Right lobe of liver (tissue), 6 donors: Measurements from ENCODE around the gene DDX41. TPM values are rescaled to one million over a fixed set of nuclear protein-coding genes. Genes with fewer than 3 reads are reported as not detected.
A peak's percentile ranks its signal among the peaks of the same experiment; 100 is the strongest.

Experiments used
- ATAC-seq, 4 donors: fragments of 200-7000 bp; cut with Tn5 transposase; one replicate each; pipeline ENCODE4 v1.9.1; 2020; ENCODE audit warnings: mild to moderate bottlenecking in 4 of 4, moderate library complexity in 4 of 4
- DNase-seq, 3 donors: peaks; one replicate each; pipeline ENCODE4 v3.0.0-alpha.2; 2020
- H3K27ac ChIP-seq, 3 donors: fragments of 200-600 bp; one replicate each; pipeline ENCODE4 v1.8.0; 2022
- H3K27me3 ChIP-seq, 2 donors: fragments of 200-600 bp; one replicate each; pipeline ENCODE4 v1.8.0; 2022
- H3K36me3 ChIP-seq, 4 donors: fragments of 200-600 bp; sonication (generic) in 1 of 4; one replicate each; pipeline versions ENCODE4 v1.5.1 to v1.8.0; 2017 to 2022; ENCODE audit warnings: control low read depth in 1 of 4
- H3K4me1 ChIP-seq, 4 donors: fragments of 200-600 bp; sonication (generic) in 1 of 4; one replicate each; pipeline versions ENCODE4 v1.5.1 to v1.8.0; 2017 to 2022; ENCODE audit warnings: control low read depth in 1 of 4
- H3K4me3 ChIP-seq, 3 donors: fragments of 200-600 bp; one replicate each; pipeline ENCODE4 v1.8.0; 2022
- H3K9me3 ChIP-seq, 4 donors: fragments of 200-600 bp; sonication (generic) in 1 of 4; one replicate each; pipeline versions ENCODE4 v1.5.1 to v1.8.0; 2017 to 2022; ENCODE audit warnings: control low read depth in 1 of 4
- CTCF ChIP-seq, 4 donors: fragments of 200-600 bp in 3 of 4; fragments of 450-650 bp in 1 of 4; IDR thresholded peaks; one replicate each; pipeline versions ENCODE4 v1.5.1 to v1.8.0; 2016 to 2022; ENCODE audit warnings: antibody characterized with exemption in 4 of 4, mild to moderate bottlenecking in 2 of 4
- POLR2A ChIP-seq: fragments of 450-650 bp; IDR thresholded peaks from one replicate; pipeline ENCODE4 v1.6.1; 2017; ENCODE audit warnings: antibody characterized with exemption, mild to moderate bottlenecking
- WGBS: methylation state at CpG from one replicate; pipeline ENCODE4 v1.1.6; 2018; ENCODE audit warnings: low coverage, low lambda C conversion rate; ENCODE audit not compliant: insufficient coverage; ENCODE audit errors: missing lambda C conversion rate; 5-methylcytosine and 5-hydroxymethylcytosine counted together
- intact Hi-C, 2 donors: fragments of 100-400 bp; cut with DNase I; formaldehyde crosslinking; loops; one replicate each; pipeline versions ENCODE4 v1.11.2 to v1.14.1; 2022
- total RNA-seq, 6 experiments: library from RNA; depleted of rRNA in 2 of 6; stranded (reverse); fragments of >200 nt in 2 of 6; fragmentation: NEBNext Ultra II Directional in 3 of 6; extraction: Animal tissue kit (Norgen Biotek cat#: 25700) in 3 of 6; gene quantifications; one replicate each; pipeline versions ENCODE4 v1.1.0 to v1.2.4, GENCODE V29; 2016 to 2023
- donor health status: DM: no; HTN: yes; CAD: no.
- donor health status: DM: no; HTN: no; CAD: no.
- donor health status: DM: no; HTN: no; CAD: no.
- donor health status: DM: no; HTN: yes; CAD: no.
- donor health status: DM: no; HTN: yes; CAD: no.

DDX41 gene
- total RNA-seq, 6 experiments from 2014 or later, result 35.1 to 64.8 (median 47.9) TPM

GRCh38 chr5:177491429-177491945, 25.3 kb downstream of the DDX41 start:
- 75% methylated on average over 16 of the region's 43 CpGs for WGBS
- H3K36me3 ChIP-seq, result peaks cover 0 to 2% (median 0%) of the 10 kb centered on the region in 4 donors
- H3K4me3 ChIP-seq, result no peak overlapping the region
- peak; percentile 39 to 46 (median 43) for TF ChIP-seq CTCF (IDR thresholded peaks at IDR 0.05)
- no peak for TF ChIP-seq POLR2A
- DNase-seq (no peak), ATAC-seq (no peak)
- H3K27me3 ChIP-seq, result no peaks in the 10 kb centered on the region
- no peaks in the 10 kb centered on the region for H3K9me3 ChIP-seq
- no peak overlapping the region for H3K27ac ChIP-seq
- intact Hi-C loops, result no loop called here
- no peaks in the 10 kb centered on the region for H3K4me1 ChIP-seq

GRCh38 chr5:177490992-177491391, 25.8 kb downstream of the DDX41 start:
- no peak for DNase-seq
- intact Hi-C loops, result no loop called here

GRCh38 chr5:177490311-177490991, 26.3 kb downstream of the DDX41 start:
- Histone ChIP-seq H3K27me3 (no peaks in the 10 kb centered on the region), H3K36me3 (peaks cover 0 to 2% (median 0%) of the 10 kb centered on the region in 4 donors), H3K4me1 (no peaks in the 10 kb centered on the region), H3K9me3 (no peaks in the 10 kb centered on the region), H3K27ac (no peak overlapping the region), H3K4me3 (no peak overlapping the region)
- no peak for TF ChIP-seq CTCF (IDR thresholded peaks at IDR 0.05)
- TF ChIP-seq POLR2A, result no peak
- 79% methylated on average over 10 of the region's 15 CpGs for WGBS
- ATAC-seq, result no peak
- DNase-seq, result no peak
- intact Hi-C loops, result no loop called here

More at GRCh38 chr5:177490992-177491391, 25.8 kb downstream of the DDX41 start:
- TF ChIP-seq CTCF (IDR thresholded peaks at IDR 0.05) (no peak), POLR2A (no peak)
- no peak overlapping the region for H3K27ac ChIP-seq
- ATAC-seq, result no peak
- no peaks in the 10 kb centered on the region for H3K27me3 ChIP-seq
- no peaks in the 10 kb centered on the region for H3K9me3 ChIP-seq
- H3K4me3 ChIP-seq, result no peak overlapping the region
- peaks cover 0 to 2% (median 0%) of the 10 kb centered on the region in 4 donors for H3K36me3 ChIP-seq
- 96% methylated on average over 3 of the region's 16 CpGs for WGBS
- no peaks in the 10 kb centered on the region for H3K4me1 ChIP-seq

GRCh38 chr5:177489119-177489716, 27.5 kb downstream of the DDX41 start:
- Histone ChIP-seq H3K27me3 (no peaks in the 10 kb centered on the region), H3K9me3 (no peaks in the 10 kb centered on the region), H3K27ac (no peak overlapping the region), H3K4me1 (no peaks in the 10 kb centered on the region), H3K4me3 (no peak overlapping the region), H3K36me3 (peaks cover 0 to 2% (median 0%) of the 10 kb centered on the region in 4 donors)
- 100% methylated on average over 1 of the region's 26 CpGs for WGBS
- intact Hi-C loops, result no loop called here
- ATAC-seq (no peak), DNase-seq (no peak)
- TF ChIP-seq POLR2A (no peak), CTCF (IDR thresholded peaks at IDR 0.05) (no peak)
